GM18505 (cell line): ENCODE data around the gene PRKCH.

Experiments
- ATAC-seq: cut with Tn5 transposase; IDR thresholded peaks from one replicate; pipeline ENCODE4 v1.9.1; 2021; ENCODE audit not compliant: unreplicated experiment
- POLR2A ChIP-seq: IDR thresholded peaks from 4 replicates; pipeline ENCODE4 v1.6.1; 2011; ENCODE audit warnings: borderline replicate concordance; ENCODE audit not compliant: insufficient read depth, insufficient read length; ENCODE audit errors: extremely low read depth

PRKCH gene

DNA sequence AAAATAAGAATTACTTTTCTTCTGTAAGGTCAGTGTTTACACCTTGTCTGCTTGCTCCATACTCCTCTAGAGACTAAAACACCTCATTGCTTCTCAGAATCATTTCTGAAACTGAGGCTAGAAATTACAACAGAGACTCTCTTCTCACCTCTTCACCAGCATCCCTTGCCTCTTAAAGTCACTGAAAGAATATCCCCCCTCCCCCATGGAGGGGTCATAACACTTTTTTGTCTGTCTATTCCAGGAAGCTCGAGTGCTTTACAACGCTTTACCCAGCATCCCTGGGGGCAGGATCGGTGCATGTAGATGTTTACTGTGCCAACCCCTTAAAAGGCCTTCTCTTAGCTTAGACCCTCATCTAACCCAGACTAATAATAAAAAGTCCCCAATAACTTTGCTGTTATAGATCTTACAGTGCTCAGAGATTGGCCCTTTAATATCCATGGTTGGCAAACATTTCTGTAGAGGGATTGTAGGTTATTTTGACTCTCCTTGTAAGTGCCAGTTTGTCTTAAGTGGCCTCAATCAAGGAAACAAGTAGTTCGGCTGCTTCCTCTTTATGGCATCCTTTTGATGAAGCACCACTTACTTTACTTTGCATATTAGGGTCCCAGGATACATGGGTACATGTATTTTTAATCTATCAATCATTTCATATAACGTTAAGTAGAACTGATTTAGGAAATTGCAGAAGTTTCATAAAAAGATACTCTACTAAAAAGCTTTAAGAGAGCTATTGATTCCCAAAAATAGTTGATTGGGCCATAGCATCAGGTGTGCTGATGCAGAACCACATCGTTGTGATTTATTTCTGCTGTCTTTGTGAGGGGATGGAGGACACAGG is 29.3 kb downstream of the PRKCH start:
- TF ChIP-seq POLR2A, result no peak
- ATAC-seq, result no peak

DNA sequence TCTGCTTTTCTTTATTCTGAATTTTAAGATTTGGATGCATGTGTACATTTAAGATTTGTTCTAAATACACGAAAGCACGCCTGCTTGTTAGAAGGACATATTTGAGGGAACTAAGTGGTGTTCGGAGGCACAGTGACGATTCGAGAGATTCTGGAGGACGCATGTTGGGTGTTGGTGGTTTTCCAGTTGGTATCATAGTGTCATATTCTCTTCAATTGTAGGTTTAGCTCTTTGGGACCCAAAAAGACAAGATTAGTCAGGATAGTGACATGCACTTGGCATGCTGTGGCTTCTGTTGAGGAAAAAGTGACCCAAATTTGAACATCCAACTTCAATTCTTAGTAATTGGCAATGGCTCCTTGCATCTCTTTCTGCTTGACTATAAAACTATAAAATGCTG is 30.1 kb downstream of the PRKCH start:
- ATAC-seq, result no peak
- TF ChIP-seq POLR2A, result no peak

DNA sequence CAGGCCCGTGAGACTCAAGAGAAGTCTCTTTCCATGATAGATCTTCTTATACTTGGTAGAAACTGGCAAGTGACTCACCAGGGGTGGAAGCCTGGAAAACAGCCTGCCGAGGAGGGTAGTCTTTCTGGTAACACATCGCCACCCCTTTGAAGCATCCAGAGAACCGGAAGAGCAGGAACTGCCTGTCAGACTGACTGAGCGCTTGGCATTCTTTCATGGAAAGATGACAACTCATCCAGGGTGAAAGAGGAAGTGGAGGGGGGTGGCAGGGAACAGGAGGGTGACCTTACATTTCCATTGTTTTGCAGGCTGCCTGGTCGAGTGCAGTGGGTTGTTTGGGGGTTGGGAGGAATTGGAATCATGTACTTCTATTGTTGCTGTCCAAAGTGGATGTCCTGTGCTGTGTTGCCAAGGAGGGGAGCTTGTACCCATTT is 34.5 kb downstream of the PRKCH start:
- ATAC-seq, result no peak
- no peak for TF ChIP-seq POLR2A

DNA sequence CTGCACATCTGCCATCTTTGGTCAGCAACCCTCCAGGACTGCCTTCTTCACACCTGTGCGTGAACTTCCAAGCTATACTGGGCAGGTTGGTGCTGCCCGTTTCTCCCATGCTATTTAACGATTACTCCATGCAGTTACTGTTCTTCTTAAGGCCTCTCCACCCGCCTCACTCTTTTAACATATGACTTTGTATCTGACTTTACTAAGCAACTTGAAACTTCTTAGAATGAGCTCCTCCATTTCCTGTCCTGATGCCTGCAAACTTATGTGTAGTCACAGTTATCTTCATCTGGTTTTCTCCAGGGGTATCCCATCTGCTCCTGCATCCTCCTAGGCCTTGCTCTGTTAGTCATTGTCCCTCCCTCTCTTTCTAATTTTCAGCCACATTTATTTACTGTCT is 35.7 kb downstream of the PRKCH start:
- no peak for ATAC-seq
- no peak for TF ChIP-seq POLR2A

DNA sequence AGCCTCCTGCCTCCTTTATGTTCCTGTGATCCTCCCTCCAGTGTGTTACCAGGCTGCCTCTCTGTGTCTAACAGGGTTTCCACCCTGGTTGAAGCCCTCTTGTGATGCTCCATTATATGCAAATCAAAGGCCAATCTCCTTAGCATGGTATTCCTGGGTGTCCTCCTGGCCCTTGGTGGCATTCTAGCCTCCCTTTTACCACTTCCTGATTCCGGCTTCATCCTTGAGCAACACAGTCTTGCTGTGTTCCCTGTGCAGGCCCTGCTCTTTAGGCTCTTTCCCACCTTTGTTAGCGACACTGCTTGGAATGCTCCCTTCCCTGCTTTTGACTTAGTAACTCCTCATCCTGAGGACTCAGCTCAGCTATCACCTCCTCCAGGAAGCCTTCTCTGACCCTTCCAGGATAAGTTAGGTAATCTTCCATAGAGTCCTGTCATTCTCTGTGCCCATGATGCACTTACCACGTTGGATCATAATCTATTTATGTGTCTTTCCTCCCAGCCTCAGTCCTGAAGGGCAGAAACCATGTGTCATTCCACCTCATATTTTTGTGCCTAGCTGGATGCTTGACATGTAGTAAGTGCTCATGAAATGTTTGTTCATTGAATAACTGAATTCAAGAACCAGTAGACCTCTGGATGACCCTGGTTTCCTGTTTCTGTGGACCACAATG is 37.3 kb downstream of the PRKCH start:
- no peak for ATAC-seq
- no peak for TF ChIP-seq POLR2A

DNA sequence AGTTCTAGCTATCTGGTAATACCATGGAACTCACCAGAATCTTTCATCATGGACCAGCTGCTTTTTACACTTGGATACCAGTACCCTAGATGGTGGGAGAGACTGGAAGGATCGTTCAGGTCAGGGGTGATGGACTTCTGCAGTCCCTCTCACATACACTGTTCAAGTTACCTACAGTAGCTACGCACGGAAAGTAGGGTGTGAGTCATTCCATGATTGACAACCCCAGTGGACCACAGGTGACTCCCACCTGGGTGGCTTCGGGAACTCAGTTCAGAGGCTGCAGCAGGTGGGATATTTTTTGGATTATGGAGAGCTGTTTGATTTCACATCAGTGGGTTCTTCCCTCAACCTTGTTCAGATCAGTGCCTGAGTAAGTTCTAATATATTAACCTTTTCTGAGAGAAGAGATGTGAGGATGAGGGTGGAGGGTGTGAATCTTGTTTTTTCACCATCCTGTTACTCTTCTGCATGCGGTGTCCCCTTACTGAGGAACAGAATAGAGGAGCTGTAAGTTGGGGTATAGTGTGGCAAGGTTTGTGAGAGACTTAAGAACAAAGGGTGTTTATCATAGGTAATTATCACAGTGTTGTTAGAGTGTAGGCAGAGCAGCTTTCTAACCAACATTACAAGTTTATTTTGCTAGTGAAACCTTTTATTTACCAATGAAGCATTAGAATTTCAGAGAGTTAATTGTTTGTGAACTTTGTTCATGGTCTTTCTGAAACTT is 39.6 kb downstream of the PRKCH start:
- no peak for ATAC-seq
- TF ChIP-seq POLR2A, result no peak

DNA sequence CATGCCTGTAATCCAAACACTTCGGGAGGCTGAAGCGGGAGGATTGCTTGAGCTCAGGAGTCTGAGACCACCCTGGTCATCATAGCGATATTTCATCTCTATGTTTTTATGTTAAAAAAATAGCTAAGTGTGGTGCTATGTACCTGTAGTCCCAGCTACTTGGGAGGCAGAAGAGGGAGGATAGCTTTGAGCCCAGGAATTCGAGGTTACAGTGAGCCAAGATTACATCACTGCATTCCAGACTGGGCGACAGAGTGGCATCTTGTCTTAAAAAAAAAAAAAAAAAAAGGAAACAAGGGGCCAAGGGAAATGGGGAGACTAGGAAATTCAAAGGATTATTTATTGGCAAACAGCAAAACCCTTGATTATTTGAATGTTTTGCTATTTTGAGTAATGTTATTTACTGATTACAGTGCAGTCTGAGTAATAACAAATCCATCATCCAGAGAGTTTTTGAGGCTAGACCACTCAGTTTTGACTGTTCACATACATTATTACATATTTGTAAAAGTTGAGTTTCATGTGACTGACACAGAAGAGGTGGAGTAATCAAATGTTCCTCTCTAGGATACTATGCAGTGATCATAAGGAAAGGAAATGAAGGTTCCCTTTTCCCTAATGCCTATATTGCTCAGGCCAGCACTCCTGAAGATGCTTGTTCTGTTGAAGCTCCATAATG is 40.8 kb downstream of the PRKCH start:
- no peak for TF ChIP-seq POLR2A
- no peak for ATAC-seq

DNA sequence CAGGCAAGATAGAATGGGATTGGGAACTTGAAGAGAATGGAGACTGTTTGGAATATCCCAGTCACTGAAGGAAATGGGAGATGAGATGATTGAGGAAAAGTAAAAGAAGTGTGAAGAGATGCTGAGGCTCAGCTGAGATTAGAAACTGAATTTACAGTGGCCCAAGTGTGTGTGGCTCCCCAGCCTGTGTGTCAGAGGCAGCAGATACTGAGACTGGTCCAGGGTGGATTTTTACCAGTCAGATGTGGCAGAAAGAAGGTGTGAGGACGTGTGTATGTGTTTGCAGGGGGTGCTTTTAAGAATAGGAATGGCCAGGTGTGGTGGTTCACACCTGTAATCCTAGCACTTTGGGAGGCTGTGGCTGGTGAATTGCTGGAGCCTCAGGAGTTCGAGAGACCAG is 42.9 kb downstream of the PRKCH start:
- no peak for TF ChIP-seq POLR2A
- ATAC-seq, result no peak

DNA sequence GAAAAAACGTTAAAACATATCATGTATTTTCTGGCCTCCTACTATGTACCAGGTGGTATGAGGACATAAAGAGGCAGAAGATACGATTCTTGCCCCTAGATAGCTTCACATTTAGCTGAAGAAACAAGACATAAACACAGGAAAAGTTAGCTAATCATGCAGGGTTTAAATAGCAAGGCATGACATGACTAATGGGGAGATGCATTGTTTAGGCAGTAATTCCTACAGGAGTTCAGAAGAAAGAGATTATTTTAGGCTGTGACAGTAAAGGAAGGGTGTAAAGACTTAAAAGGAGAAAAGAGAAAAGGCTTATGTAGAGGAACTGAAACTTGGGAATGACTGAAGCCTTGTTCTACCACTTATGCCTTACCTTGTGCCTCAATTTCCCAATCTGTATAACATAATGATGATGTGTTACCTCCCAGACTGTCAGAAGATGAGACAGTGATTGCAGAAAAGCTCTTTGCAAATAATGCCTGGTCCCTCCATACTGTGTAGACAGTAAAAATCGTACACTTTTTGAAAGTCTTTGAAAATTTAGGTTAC is 44.4 kb downstream of the PRKCH start:
- ATAC-seq, result no peak
- TF ChIP-seq POLR2A, result no peak

DNA sequence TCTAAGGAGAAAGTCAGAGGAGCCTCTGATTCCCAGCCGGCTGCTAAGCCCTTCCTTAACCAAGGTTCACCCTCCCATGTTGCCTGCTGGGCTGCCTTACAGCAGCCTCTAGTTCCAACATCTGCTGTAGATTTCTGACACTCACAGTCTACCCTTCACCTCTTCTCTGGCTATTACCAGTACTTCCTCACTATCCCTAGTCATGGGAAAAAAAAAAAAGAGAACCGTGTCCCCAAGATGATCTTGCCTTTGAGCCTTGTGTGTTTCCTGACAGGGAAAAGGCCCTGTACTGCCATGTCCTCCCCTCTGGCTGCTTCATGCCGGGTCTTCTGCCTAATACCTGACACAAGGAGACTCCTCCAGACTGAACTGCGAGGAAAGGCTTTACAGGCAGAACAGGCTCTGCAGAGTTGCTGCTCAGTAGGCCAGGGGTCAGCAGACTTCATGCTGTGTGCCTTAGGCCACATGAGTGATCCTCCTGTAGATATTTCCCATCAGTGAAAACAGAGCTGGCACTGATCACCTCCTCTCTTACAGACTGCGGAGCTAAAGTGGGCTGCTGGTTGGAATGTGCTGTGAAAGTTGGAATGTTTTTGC is 46.8 kb downstream of the PRKCH start:
- TF ChIP-seq POLR2A, result no peak
- no peak for ATAC-seq

DNA sequence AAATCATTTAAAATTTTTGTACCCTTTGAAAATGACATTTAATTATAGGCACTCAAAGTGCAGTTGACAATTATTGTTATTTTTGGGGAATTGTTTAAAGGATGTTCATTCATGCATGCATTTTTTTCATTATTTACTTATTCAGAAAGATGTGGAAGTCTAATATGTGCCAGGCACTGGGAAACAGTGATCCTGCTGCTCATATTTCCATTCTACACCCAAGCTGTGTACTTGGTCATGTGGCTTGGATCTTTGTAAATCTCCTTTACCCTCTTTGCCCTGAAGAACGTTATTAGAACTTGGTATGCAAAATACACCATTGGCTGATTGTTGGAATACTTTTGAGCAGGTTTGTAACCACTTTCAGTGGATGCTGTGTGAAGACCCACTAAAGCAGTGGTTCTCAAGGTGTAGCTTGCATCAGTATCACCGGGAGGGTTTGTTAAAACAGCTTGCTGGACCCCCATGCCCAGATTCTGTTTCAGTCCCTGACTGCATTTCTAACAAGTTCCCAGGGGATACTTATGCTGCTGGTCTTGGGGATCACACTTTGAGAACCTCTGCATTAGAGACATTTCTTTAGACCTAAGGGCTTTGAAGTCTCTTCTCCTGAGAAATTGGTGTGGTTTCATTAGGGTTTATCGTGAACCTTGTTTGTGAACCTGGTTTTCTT is 47.5 kb downstream of the PRKCH start:
- TF ChIP-seq POLR2A, result no peak
- no peak for ATAC-seq

DNA sequence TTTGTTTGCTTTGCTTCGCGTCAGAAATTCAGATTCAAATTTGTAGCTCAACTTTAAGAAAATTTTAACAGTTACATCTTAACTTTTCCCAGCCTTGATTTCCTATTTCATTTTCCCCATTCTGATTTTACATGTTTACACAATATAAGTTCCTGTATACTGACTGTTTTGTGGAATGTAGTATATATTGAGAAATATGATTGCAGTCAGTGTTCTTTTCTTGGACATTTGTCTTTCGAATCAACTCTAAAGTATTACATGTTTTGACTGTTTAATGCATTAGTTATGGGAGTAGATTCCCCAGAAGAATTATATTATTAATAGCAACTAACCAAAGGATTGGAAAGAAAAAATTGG is 48.1 kb downstream of the PRKCH start:
- no peak for ATAC-seq
- no peak for TF ChIP-seq POLR2A
